HCT116 (cell line): ENCODE results near the gene NPEPL1. TPM values are rescaled to one million over a fixed set of nuclear protein-coding genes. Genes with fewer than 3 reads are reported as not detected.

Experiments used
- ATAC-seq: fragments of 200-7000 bp; cut with Tn5 transposase; 2 replicates; pipeline ENCODE4 v1.9.1; 2020; ENCODE audit warnings: mild to moderate bottlenecking, moderate library complexity
- BruUV-seq: library from RNA; stranded (reverse); fragments of 400-500 nt; replicated peaks from 2 replicates; lab custom pipeline; 2021; lab: Mats Ljungman, UMichigan
- CTCF ChIA-PET: fragments of 300-600 bp; sonication (Branson Sonifier 250); formaldehyde crosslinking; loops from one replicate; lab custom pipeline; 2021; ENCODE audit warnings: antibody characterized with exemption; lab: Charles Lee
- POLR2A ChIA-PET: fragments of 300-600, 350-600 bp; sonication (Branson Sonifier 250); formaldehyde crosslinking; loops from one replicate; lab custom pipeline; 2021; ENCODE audit warnings: antibody characterized with exemption; lab: Charles Lee
- RAD21 ChIA-PET, 2 experiments: fragments of 300-600 bp; sonication (Branson Sonifier 250); formaldehyde crosslinking; loops; one replicate each; lab custom pipeline; 2023; ENCODE audit warnings: low total read pairs in 2 of 2; ENCODE audit not compliant: uncharacterized antibody in 2 of 2, unreplicated experiment in 2 of 2, low non-redundant PET in 1 of 2; lab: Charles Lee
- DNase-seq: peaks from one replicate; pipeline ENCODE4 v3.0.0-alpha.2; 2010; ENCODE audit warnings: low read depth, low spot score
- H2AFZ ChIP-seq: fragments of 200-600 bp; shearing (Covaris generic), sonication (generic); 2 replicates; pipeline ENCODE4 v1.6.1; 2017; ENCODE audit warnings: low read depth, mixed run types, mixed read lengths, antibody characterized with exemption, low read length; ENCODE audit not compliant: poor library complexity, severe bottlenecking
- H3K27ac ChIP-seq: 2 replicates; pipeline ENCODE4 v1.5.1; 2012; ENCODE audit warnings: low read depth, low read length
- H3K27me3 ChIP-seq: fragments of 200-600 bp; sonication (generic); 2 replicates; pipeline ENCODE4 v1.6.1; 2016; ENCODE audit warnings: mixed run types, low read length, mixed read lengths; ENCODE audit not compliant: insufficient read depth
- H3K36me3 ChIP-seq, 2 experiments: fragments of 200-500 bp in 1 of 2; fragments of 200-600 bp in 1 of 2; sonication (Bioruptor generic) in 1 of 2; sonication (generic) in 1 of 2; 2 replicates each; pipeline versions ENCODE4 v1.5.1 to v1.6.1; 2014 to 2016; ENCODE audit warnings: low read length in 2 of 2, inconsistent platforms in 1 of 2, mixed read lengths in 1 of 2, mixed run types in 1 of 2; ENCODE audit not compliant: insufficient read depth in 2 of 2, control insufficient read depth in 1 of 2
- H3K4me1 ChIP-seq, 2 experiments: fragments of 200-600 bp in 1 of 2; sonication (generic) in 1 of 2; 2 replicates each; pipeline versions ENCODE4 v1.5.1 to v1.6.1; 2012 to 2017; ENCODE audit warnings: low read length in 2 of 2, inconsistent platforms in 1 of 2, mild to moderate bottlenecking in 1 of 2, mixed read lengths in 1 of 2, mixed run types in 1 of 2, moderate library complexity in 1 of 2; ENCODE audit not compliant: insufficient read depth in 2 of 2, control insufficient read depth in 1 of 2
- H3K4me2 ChIP-seq: fragments of 200-600 bp; sonication (generic); 2 replicates; pipeline ENCODE4 v1.6.1; 2017; ENCODE audit warnings: mixed run types, low read length, mixed read lengths
- H3K4me3 ChIP-seq, 2 experiments: fragments of 200-600 bp in 1 of 2; sonication (generic) in 1 of 2; replicated peaks in 1 of 2; 2 replicates each; pipeline ENCODE4 v1.5.1; 2011 to 2016; ENCODE audit warnings: low read length in 2 of 2, control low read depth in 1 of 2, low read depth in 1 of 2, mild to moderate bottlenecking in 1 of 2, mixed read lengths in 1 of 2, mixed run types in 1 of 2
- H3K79me2 ChIP-seq: fragments of 200-600 bp; sonication (generic); 2 replicates; pipeline ENCODE4 v1.6.1; 2017; ENCODE audit warnings: mild to moderate bottlenecking, mixed run types, low read length, moderate library complexity, mixed read lengths; ENCODE audit not compliant: insufficient read depth
- H3K9ac ChIP-seq: fragments of 200-600 bp; sonication (generic); 2 replicates; pipeline ENCODE4 v1.6.1; 2016; ENCODE audit warnings: low read length, mixed read lengths
- H3K9me2 ChIP-seq: fragments of 200-600 bp; sonication (generic), shearing (Covaris generic); 2 replicates; pipeline ENCODE4 v1.6.1; 2017; ENCODE audit warnings: mixed run types, mild to moderate bottlenecking, moderate library complexity; ENCODE audit not compliant: insufficient read depth
- H3K9me3 ChIP-seq, 2 experiments: fragments of 200-500 bp in 1 of 2; fragments of 200-600 bp in 1 of 2; sonication (Bioruptor generic) in 1 of 2; sonication (generic) in 1 of 2; 2 replicates each; pipeline ENCODE4 v1.6.1; 2014 to 2017; ENCODE audit warnings: low read length in 2 of 2, mixed read lengths in 2 of 2, inconsistent platforms in 1 of 2, low read depth in 1 of 2, mild to moderate bottlenecking in 1 of 2, mixed run types in 1 of 2, moderate library complexity in 1 of 2; ENCODE audit not compliant: control insufficient read depth in 1 of 2, insufficient read depth in 1 of 2
- H4K20me1 ChIP-seq: fragments of 200-600 bp; sonication (generic), shearing (Covaris generic); 2 replicates; pipeline ENCODE4 v1.6.1; 2017; ENCODE audit warnings: mixed run types, mild to moderate bottlenecking, moderate library complexity; ENCODE audit not compliant: insufficient read depth
- ELF1 ChIP-seq: IDR thresholded peaks from 2 replicates; pipeline ENCODE4 v1.6.1; 2012; ENCODE audit warnings: low read depth, borderline replicate concordance
- EZH2 ChIP-seq: fragments of 200-600 bp; sonication (generic); IDR thresholded peaks from 2 replicates; pipeline ENCODE4 v1.6.1; 2017; ENCODE audit warnings: antibody characterized with exemption, mixed run types
- EZH2phosphoT487 ChIP-seq: fragments of 200-600 bp; IDR thresholded peaks from 2 replicates; pipeline ENCODE4 v1.6.1; 2018; ENCODE audit warnings: antibody characterized with exemption, borderline replicate concordance
- JUND ChIP-seq: IDR thresholded peaks from 2 replicates; pipeline ENCODE4 v1.6.1; 2012
- POLR2A ChIP-seq: IDR thresholded peaks from 2 replicates; pipeline ENCODE4 v1.7.0; 2011; ENCODE audit warnings: borderline replicate concordance; ENCODE audit not compliant: insufficient read depth, insufficient read length; ENCODE audit errors: extremely low read depth
- RAD21 ChIP-seq: IDR thresholded peaks from 2 replicates; pipeline ENCODE4 v1.6.1; 2012; ENCODE audit warnings: low read depth, mild to moderate bottlenecking
- SRF ChIP-seq: IDR thresholded peaks from 2 replicates; pipeline ENCODE4 v1.6.1; 2012; ENCODE audit warnings: low read depth
- YY1 ChIP-seq: IDR thresholded peaks from 2 replicates; pipeline ENCODE4 v1.6.1; 2011; ENCODE audit warnings: low read length, low read depth, moderate library complexity, mild to moderate bottlenecking; ENCODE audit not compliant: insufficient replicate concordance; ENCODE audit errors: extremely low read depth
- ZFX ChIP-seq: fragments of 450-650 bp; IDR thresholded peaks from 2 replicates; pipeline ENCODE4 v1.6.1; 2017
- ZNF274 ChIP-seq: fragments of 200-500 bp; sonication (Bioruptor generic); IDR thresholded peaks from 2 replicates; pipeline ENCODE4 v1.6.1; 2014; ENCODE audit warnings: mild to moderate bottlenecking, low read depth, low read length, inconsistent platforms
- intact Hi-C: fragments of 100-400 bp; cut with micrococcal nuclease; formaldehyde crosslinking; loops from 2 replicates; pipeline ENCODE4 v1.10.0; 2022
- total RNA-seq: library from RNA; stranded (reverse); gene quantifications from one replicate; pipeline ENCODE4 v1.2.1, GENCODE V29; 2021; ENCODE audit not compliant: unreplicated experiment
- TF ChIP-seq, protein P1 (sequence below): IDR thresholded peaks from 2 replicates; pipeline ENCODE4 v1.6.1; 2012
- TF ChIP-seq, protein P2 (sequence below): IDR thresholded peaks from 2 replicates; pipeline ENCODE4 v1.6.1; 2012
- TF ChIP-seq, protein P3 (sequence below), 3 experiments: fragments of 200-600 bp in 1 of 3; sonication (generic) in 1 of 3; IDR thresholded peaks in 2 of 3; conservative IDR thresholded peaks in 1 of 3; 2 replicates each; pipeline ENCODE4 v1.5.1; 2012 to 2017; ENCODE audit warnings: low read depth in 2 of 3, low read length in 2 of 3, antibody characterized with exemption in 1 of 3, borderline replicate concordance in 1 of 3, control low read depth in 1 of 3, mild to moderate bottlenecking in 1 of 3, mixed read lengths in 1 of 3, mixed run types in 1 of 3, moderate library complexity in 1 of 3; ENCODE audit not compliant: insufficient read depth in 1 of 3
- TF ChIP-seq, protein P4 (sequence below): IDR thresholded peaks from 2 replicates; pipeline ENCODE4 v1.6.1; 2011; ENCODE audit warnings: mild to moderate bottlenecking, low read length, moderate library complexity; ENCODE audit not compliant: insufficient replicate concordance; ENCODE audit errors: extremely low read depth

The NPEPL1 gene
- total RNA-seq, 1 experiment from 2014 or later = 16.6 TPM

DNA sequence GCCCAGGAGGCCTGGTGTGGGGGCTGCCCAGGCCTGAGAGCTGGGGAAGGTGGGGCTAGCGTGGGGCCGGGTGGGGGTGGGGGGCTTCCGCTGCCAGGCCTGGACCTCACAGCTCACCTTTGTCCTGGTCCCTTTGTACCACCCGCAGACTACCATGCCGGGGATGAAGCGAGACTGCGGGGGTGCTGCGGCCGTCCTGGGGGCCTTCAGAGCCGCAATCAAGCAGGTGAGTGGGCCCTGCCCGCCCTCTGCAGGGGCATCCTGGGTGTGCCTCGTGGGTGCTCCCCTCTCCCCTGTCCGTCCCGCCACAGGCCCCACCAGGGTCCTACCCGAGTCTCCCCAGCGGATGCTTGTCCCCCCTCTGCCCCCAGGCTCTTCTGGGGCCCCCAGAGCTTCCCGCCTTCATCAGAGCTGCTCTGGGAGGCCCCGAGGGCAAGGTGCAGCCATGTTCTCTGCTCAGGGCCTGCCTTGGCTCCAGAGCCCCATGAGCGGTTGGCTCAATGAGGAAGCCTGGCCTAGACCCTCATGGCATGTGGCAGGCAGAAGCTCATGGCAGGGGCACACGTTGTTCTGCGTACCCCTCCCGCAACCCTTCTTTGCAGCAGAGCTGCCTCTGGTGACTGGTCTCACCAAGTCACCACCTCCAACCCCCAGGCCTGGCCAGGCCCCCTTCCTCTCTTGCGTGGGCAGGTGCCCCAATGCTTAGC, 14.5 kb downstream of the NPEPL1 start:
- CTCF ChIA-PET = no interaction called here

More for the DNA sequence above, 14.5 kb downstream of the NPEPL1 start:
- H3K79me2 ChIP-seq = no peaks in the 10 kb centered on the region
- no peaks in the 10 kb centered on the region for H4K20me1 ChIP-seq
- ATAC-seq (no peak), DNase-seq (no peak)
- H3K4me1 ChIP-seq = no peaks in the 10 kb centered on the region
- TF ChIP-seq JUND (no peak), ZNF274 (no peak), RAD21 (no peak), EZH2phosphoT487 (no peak), ZFX (no peak), SRF (no peak), YY1 (no peak), EZH2 (no peak), POLR2A (no peak), ELF1 (no peak)
- TF ChIP-seq, protein P1, sequence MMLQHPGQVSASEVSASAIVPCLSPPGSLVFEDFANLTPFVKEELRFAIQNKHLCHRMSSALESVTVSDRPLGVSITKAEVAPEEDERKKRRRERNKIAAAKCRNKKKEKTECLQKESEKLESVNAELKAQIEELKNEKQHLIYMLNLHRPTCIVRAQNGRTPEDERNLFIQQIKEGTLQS = no peak
- TF ChIP-seq, protein P2, sequence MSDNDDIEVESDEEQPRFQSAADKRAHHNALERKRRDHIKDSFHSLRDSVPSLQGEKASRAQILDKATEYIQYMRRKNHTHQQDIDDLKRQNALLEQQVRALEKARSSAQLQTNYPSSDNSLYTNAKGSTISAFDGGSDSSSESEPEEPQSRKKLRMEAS = no peak
- TF ChIP-seq, protein P3, sequence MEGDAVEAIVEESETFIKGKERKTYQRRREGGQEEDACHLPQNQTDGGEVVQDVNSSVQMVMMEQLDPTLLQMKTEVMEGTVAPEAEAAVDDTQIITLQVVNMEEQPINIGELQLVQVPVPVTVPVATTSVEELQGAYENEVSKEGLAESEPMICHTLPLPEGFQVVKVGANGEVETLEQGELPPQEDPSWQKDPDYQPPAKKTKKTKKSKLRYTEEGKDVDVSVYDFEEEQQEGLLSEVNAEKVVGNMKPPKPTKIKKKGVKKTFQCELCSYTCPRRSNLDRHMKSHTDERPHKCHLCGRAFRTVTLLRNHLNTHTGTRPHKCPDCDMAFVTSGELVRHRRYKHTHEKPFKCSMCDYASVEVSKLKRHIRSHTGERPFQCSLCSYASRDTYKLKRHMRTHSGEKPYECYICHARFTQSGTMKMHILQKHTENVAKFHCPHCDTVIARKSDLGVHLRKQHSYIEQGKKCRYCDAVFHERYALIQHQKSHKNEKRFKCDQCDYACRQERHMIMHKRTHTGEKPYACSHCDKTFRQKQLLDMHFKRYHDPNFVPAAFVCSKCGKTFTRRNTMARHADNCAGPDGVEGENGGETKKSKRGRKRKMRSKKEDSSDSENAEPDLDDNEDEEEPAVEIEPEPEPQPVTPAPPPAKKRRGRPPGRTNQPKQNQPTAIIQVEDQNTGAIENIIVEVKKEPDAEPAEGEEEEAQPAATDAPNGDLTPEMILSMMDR (IDR thresholded peaks at IDR 0.05 in 2 of 3, conservative IDR thresholded peaks at IDR 0.05 in 1 of 3; ENCODE audit: borderline replicate concordance in 1 of 3, insufficient read depth in 1 of 3, low read depth in 2 of 3, low read length in 2 of 3) = no peak
- TF ChIP-seq, protein P4, sequence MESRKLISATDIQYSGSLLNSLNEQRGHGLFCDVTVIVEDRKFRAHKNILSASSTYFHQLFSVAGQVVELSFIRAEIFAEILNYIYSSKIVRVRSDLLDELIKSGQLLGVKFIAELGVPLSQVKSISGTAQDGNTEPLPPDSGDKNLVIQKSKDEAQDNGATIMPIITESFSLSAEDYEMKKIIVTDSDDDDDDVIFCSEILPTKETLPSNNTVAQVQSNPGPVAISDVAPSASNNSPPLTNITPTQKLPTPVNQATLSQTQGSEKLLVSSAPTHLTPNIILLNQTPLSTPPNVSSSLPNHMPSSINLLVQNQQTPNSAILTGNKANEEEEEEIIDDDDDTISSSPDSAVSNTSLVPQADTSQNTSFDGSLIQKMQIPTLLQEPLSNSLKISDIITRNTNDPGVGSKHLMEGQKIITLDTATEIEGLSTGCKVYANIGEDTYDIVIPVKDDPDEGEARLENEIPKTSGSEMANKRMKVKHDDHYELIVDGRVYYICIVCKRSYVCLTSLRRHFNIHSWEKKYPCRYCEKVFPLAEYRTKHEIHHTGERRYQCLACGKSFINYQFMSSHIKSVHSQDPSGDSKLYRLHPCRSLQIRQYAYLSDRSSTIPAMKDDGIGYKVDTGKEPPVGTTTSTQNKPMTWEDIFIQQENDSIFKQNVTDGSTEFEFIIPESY = no peak
- TF ChIP-seq, all 23 proteins: peak for 0
- Histone ChIP-seq H2AFZ (no peak overlapping the region), H3K27ac (no peak overlapping the region), H3K4me2 (no peak overlapping the region), H3K4me3 (no peak overlapping the region), H3K27me3 (no peaks in the 10 kb centered on the region), H3K9me3 (no peaks in the 10 kb centered on the region), H3K9ac (no peak overlapping the region), H3K36me3 (peaks cover 0 to 2% of the 10 kb centered on the region in 2 experiments; a peak in 1 of 4 replicates), H3K9me2 (no peaks in the 10 kb centered on the region)
- intact Hi-C loops = no loop called here
- RAD21 ChIA-PET = no interaction called here
- POLR2A ChIA-PET = no interaction called here
- no TSS peak for BruUV-seq
